T-helper 1 cell (primary cell): Measurements from ENCODE around the gene ARMH3.

Experiments
- DNase-seq, 5 donors: peaks; one replicate each; pipeline ENCODE4 v3.0.0-alpha.2; 2012 to 2020

ARMH3 gene

GRCh38 chr10:101894266-101894665, 161.7 kb downstream of the ARMH3 start:
- no peak for DNase-seq

- no peak for DNase-seq
Measured at GRCh38 chr10:101893510-101894120, 162.4 kb downstream of the ARMH3 start.

GRCh38 chr10:101892782-101893391, 163.1 kb downstream of the ARMH3 start:
- DNase-seq: no peak

GRCh38 chr10:101889256-101890210, 166.4 kb downstream of the ARMH3 start:
- peak; percentile 17 to 53 (median 37) for DNase-seq

- DNase-seq: no peak
Measured at GRCh38 chr10:101888251-101888949, 167.6 kb downstream of the ARMH3 start.

- DNase-seq: no peak
Measured at GRCh38 chr10:101887775-101888174, 168.2 kb downstream of the ARMH3 start.

GRCh38 chr10:101886521-101887312, 169.3 kb downstream of the ARMH3 start:
- DNase-seq: no peak

GRCh38 chr10:101881036-101881774, 174.8 kb downstream of the ARMH3 start:
- DNase-seq: no peak

- no peak for DNase-seq
Measured at GRCh38 chr10:101880232-101880573, 175.8 kb downstream of the ARMH3 start.

- no peak for DNase-seq
Measured at GRCh38 chr10:101879456-101880231, 176.3 kb downstream of the ARMH3 start.

- DNase-seq: no peak
Measured at GRCh38 chr10:101878869-101879268, 177.1 kb downstream of the ARMH3 start.

- DNase-seq: no peak
Measured at GRCh38 chr10:101875068-101875688, 180.8 kb downstream of the ARMH3 start.

GRCh38 chr10:101874252-101874651, 181.7 kb downstream of the ARMH3 start:
- no peak for DNase-seq

- DNase-seq: no peak
Measured at GRCh38 chr10:101867931-101868330, 188.0 kb downstream of the ARMH3 start.

- DNase-seq: no peak
Measured at GRCh38 chr10:101859530-101859929, 196.4 kb downstream of the ARMH3 start.

GRCh38 chr10:101858723-101859500, 197.1 kb downstream of the ARMH3 start:
- peak in 1 of 5 donors; percentile 70 for DNase-seq

GRCh38 chr10:101857802-101858476, 198.0 kb downstream of the ARMH3 start:
- no peak for DNase-seq

GRCh38 chr10:101856626-101857025, 199.3 kb downstream of the ARMH3 start:
- no peak for DNase-seq
